Measurements from ENCODE around the gene FN3KRP.

GRCh38 chr17:82703036-82703745 lies 13.3 kb upstream of the FN3KRP start:
- TF ChIP-seq ZNF777 (tag by site-specific recombination; IDR thresholded peaks at IDR 0.05; ENCODE audit: borderline replicate concordance) (no peak), ZNF19 (tag by site-specific recombination; IDR thresholded peaks at IDR 0.05; ENCODE audit: low read depth) (no peak), ZFP41 (tag by site-specific recombination; IDR thresholded peaks at IDR 0.05; ENCODE audit: borderline replicate concordance) (no peak), CTCF (tag by site-specific recombination; IDR thresholded peaks at IDR 0.05) (no peak), ZNF514 (tag by site-specific recombination; IDR thresholded peaks at IDR 0.05) (no peak), ZFP37 (tag by site-specific recombination; IDR thresholded peaks at IDR 0.05) (no peak), ZBTB7A (tag by site-specific recombination; IDR thresholded peaks at IDR 0.05; ENCODE audit: low read depth) (no peak), ZNF660 (tag by site-specific recombination; IDR thresholded peaks at IDR 0.05) (no peak), ZNF10 (tag by site-specific recombination; IDR thresholded peaks at IDR 0.05) (no peak), ZBTB11 (tag by site-specific recombination; conservative IDR thresholded peaks at IDR 0.05; ENCODE audit: low read depth) (no peak), TSHZ1 (tag by site-specific recombination; IDR thresholded peaks at IDR 0.05; ENCODE audit: borderline replicate concordance) (no peak), REST (tag by site-specific recombination; IDR thresholded peaks at IDR 0.05) (no peak)
